Stimulated activated CD4-positive, alpha-beta T cell treated with anti-CD3 and anti-CD28 coated beads, Interleukin-12 subunit alpha, Interleukin-12 subunit beta, amount 100 ng/mL, for 4 hours (primary cell): ENCODE results near the gene CCL4L2.
"Not testable (repeated sequence)": the region's sequence is repeated elsewhere in the genome, so short reads cannot be mapped to it uniquely, and the experiment has no call there.

Source experiments
- DNase-seq: peaks from one replicate; pipeline ENCODE4 v3.0.0-alpha.2; 2020

Gene CCL4L2

DNA sequence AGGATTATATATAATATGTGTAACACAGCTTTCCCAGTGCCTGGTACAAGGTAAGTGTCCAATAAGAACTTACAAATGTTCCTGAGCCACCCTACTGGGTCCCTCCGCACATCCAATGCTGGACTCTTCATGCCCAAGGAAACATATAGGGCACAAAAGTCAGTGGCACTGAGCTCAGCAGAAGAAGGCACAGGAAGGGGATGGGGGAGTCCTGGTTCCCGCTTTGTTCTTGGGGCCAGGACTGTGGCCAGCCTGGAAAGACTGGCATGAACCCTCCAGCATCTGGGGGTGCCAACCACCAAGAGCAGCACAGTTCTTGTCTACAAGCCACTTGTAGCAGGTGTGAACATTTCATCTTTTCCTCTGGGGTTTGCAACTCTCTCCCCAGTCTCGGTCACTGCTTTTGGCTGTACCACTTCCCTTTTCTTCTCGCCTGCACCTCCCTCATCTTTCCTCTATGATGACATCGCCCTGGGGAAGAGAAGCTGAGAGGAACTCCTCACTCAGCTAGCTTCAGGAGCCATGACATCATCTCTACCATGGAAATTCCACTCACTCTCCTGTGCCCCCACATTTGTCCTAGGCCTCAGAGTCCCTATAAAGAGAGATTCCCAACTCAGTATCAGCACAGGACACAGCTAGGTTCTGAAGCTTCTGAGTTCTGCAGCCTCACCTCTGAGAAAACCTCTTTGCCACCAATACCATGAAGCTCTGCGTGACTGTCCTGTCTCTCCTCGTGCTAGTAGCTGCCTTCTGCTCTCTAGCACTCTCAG is at the start of gene CCL4L2:
TSS of gene CCL4L2 (plus strand) at position 625 of the 773 bp plus-strand sequence.
- DNase-seq, result not testable (repeated sequence)

DNA sequence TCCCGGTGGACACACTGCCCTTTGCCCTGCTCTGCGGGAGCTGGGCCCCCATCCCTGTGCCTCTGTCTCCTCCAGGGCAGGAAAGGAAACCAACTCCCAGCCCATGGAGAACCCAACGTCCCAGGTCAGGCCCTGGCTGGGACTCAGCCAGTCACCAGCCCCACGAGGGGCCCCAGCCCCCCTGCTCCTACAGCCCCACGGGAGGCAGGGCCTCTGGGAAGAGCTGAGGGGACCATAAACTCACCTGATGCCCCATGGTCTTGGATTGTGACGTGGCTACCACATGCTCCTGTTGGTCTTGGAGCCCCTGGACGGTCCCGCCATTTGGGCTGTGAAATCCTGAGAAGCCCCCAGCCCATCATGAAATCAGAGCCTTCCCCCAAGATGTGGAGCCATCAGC is 42.0 kb upstream of the CCL4L2 start:
- not testable (repeated sequence) for DNase-seq

DNA sequence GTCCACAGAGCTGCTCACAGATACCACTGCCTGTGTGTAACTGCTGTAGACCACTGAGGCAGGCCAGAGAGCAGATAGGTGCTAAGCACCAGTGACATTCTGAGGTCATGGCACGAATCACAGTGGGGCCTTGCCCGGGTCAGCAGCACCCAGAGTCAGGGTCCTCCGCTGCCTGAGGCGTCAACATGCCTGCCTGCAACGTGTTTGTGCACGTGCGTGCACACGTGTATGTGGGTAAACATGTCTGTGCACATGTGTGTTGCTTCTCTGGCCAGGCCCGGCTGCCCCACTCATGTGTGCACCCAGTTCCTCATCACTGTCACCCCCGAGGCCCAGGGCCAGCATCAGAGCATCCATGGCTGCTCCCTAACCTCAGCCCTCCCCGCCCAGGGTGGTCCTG is 34.3 kb upstream of the CCL4L2 start, which contains the start of gene TBC1D3B:
TSS of gene TBC1D3B (minus strand) at position 101 of the 400 bp plus-strand sequence. CDS start 1,586 bp downstream, outside the sequence.
- not testable (repeated sequence) for DNase-seq

DNA sequence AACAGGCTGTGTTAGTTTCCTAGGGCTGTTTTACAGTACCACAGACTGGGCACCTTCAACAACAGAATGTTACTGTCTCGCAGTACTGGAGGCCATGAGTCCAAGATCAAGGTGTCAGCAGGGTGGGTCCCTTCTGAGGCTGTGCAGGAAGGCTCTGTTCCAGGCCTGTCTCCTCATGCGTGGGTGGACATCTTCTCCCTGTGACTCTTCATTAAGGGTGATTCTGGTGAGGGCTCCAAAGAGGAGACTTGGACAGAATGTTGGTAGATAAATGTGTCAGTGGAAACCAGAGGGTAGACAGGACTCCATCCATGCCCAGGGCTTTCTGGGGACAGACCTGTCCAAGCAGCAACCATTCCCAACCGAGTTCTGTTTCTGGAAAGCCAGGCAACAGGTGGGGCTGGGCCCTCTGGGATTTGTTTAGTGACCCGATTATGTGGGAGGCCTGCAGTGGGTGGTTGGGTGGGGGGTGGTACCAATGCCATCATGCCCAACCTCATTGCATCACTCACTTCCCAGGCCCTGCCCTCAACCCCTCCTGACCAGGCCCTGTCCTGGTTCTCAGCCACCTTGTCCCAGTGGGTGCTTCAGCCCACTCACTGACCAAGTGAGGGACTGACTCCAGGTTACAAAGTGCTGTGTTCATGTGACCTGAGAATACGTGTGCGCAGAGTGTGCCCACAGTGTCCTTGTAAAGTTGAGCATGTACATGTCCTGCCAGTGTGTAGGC is 29.3 kb upstream of the CCL4L2 start:
- DNase-seq, result not testable (repeated sequence)

DNA sequence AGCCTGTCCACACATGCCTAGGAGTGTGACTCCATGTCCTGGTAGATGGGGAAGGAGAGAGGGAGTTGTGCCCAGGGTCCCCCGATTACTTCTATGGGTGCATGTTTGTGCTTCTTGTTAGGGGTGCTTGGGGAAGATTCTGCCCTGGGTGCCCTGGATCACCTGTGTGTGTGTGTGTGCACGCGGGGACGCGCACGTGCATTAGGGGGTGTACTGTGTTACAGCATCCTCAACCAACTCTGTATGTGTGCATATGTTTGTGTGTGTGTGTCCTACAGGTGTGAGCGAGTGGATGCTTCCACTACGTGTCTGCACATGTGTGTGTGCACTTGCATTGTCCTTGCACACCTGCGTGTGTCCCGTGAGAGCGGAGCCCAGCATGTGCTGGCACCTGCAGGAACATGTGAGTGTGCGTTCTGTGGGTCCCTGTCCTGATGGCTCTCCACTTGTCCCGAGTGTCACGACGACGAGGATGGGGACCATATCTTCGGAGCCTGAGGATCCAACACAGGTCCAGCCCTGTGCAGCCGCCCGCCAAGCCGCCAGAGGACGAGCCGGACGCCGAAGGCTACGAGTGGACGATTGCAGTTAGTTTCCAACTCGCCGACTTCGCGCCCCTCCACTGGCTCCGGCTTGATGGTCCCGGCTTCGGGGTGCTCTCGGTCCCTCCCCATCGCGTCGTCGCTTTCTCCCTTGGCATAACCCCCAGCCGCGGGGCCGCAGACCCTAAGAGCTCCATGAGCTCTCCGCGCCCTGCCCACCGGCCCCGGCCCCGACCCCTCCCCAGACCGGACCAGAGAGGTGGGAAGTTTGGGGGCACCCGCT is 28.5 kb upstream of the CCL4L2 start:
- DNase-seq, result no peak

- DNase-seq, result no peak
These were observed 27.6 kb upstream of the CCL4L2 start for GRCh38 chr17:36183001-36183971.

DNA sequence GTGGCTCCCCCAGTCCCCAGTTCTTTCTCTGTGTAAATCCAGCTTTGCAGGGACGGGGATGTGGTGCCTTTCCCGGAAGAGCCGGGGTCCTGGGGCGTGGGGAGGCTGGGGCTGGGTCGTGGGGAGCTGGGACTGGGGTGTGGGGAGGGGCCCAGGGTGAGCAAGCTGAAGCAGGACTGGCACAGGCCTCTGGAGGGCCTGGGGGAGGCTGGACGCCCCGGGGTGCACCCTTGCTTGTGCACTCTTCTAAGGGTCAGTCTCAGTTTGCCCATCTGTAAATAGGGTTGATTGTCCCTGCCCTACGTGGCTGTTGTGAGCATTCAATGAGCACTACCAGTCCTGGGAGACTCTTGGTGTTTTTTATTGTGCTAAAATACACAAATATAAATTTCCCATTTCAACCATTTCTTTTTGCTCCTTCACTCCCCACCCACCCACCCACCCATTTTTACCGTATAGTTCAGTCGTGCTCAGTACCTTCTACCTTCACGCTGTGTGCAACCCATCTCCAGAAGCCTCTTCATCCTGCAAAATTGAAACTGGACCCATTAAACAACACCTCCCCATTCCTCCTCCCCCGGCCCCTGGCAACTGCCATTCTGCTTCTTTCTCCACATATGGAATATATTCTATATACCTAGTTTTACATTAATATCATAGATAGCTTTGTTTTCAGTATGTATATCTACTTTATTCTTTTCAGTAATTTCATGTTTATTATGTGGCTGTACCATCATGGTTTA is 26.7 kb upstream of the CCL4L2 start:
- DNase-seq, result no peak

GRCh38 chr17:36185416-36185815 is 25.4 kb upstream of the CCL4L2 start:
- DNase-seq, result no peak

GRCh38 chr17:36186810-36187763 is 23.8 kb upstream of the CCL4L2 start:
- not testable (repeated sequence) for DNase-seq

DNA sequence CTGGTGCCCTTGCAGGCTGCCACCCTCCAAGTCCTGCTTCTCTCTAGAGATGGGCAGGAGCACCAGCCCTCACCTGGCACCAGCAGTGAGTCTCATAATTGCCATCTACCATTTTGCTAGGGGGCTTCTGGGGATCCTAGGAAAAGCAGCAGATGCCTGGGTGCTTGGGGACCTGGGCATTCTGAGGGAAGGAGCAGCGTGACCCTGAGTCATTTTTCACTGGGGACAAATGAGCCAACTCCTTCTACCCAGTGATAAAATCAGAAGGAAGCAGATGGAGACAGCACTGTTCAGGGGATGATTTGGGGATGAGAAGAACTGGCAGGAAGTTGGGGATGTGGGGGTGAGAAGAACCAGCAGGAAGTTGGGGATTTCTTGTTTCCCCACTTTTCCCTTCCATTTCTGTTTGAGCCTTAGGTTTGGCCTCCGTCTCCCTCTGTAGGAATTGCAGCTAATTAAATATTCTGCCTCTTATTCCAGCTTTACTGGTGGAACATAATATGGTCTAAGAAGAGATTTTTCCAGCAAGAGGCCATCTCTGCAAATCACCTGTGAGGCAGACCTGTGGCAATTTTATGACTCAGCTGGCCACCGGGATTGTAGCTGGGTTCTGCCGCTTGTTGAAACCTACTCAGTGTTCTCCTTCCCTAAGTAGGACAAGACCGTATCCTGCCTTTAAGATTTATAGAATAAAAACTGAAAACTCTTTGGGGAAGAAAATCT is 22.8 kb upstream of the CCL4L2 start:
- DNase-seq, result not testable (repeated sequence)

DNA sequence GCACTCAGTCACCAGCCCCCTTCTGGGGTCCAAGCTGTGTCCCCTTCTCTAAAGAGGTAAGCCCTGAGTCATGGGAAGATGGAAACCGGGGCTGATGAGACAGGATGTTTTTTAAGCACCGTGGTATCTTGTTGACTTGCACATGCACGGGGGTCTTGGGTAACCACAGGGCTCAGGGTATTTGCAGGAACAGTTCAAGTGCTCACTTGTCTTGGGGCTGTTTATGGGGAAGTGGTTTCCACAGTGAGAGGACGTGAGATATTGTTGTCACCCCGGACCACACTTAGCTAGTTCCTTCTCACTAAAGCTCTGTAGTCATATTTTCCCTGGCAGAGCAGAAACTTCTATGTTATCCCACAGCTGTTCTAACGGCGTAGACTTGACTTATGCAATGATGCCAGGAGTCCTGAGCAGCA is 22.0 kb upstream of the CCL4L2 start:
- no peak for DNase-seq

- DNase-seq, result not testable (repeated sequence)
These were observed 20.9 kb upstream of the CCL4L2 start for GRCh38 chr17:36189993-36190392.

DNA sequence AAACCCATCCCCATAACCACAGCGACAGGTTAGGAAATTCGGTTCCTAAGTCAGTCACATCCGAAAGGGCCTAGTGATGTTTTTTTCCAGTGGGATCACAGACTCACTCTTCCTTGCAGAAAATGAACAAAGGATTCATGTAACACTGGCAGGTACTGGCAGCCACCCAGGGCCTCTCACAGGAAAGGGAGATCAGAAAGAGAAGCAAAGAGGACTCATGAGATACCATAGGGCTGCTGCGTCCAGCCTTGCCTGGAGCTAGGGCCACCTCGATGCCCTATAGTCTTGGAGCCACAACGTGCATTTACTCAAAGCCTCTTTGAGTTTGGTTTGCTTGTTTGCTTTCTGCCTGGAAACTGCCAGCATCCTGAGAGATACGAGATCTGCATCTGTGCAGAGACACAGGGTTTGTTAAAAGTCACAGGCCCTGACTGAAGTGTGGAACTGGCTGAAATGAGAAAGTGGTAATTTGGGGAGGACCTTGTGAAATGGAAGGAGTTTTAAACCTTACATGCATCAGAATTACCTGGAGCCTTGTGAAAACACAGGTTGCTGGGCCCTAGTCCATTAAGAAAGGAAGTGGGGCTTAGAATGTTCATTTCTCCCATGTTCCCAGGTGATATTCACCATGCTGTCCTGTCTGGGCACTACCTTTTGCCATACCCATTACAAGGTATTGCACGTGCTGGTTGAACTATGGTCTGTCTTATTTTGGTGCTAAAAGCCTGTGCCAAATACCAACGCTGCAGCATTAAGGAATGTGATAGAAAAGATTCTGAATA is 20.1 kb upstream of the CCL4L2 start:
- not testable (repeated sequence) for DNase-seq

- no peak for DNase-seq
These were observed 17.6 kb upstream of the CCL4L2 start for GRCh38 chr17:36193216-36193775.

GRCh38 chr17:36194147-36194831 is 16.6 kb upstream of the CCL4L2 start:
- not testable (repeated sequence) for DNase-seq

GRCh38 chr17:36194832-36195433 is 15.9 kb upstream of the CCL4L2 start:
- DNase-seq, result not testable (repeated sequence)
